Transverse colon (tissue), 3 donors: ENCODE measurements around the gene PON1.

ENCODE experiments used
- POLR2A ChIP-seq: fragments of 450-650 bp; IDR thresholded peaks from one replicate; pipeline ENCODE4 v1.6.1; 2016; ENCODE audit warnings: antibody characterized with exemption, mild to moderate bottlenecking, moderate library complexity
- TF ChIP-seq, protein P1 (sequence below), 5 experiments: fragments of 200-600 bp in 3 of 5; fragments of 450-650 bp in 2 of 5; sonication (generic) in 3 of 5; IDR thresholded peaks; 1 replicate in 2 of 5; 2 replicates in 3 of 5; pipeline ENCODE4 v1.5.1; 2016 to 2017; ENCODE audit warnings: antibody characterized with exemption in 5 of 5, inconsistent platforms in 3 of 5, mild to moderate bottlenecking in 2 of 5, moderate library complexity in 1 of 5

GRCh38 chr7:95303013-95303905 is 21.1 kb downstream of the PON1 start:
- TF ChIP-seq, protein P1, sequence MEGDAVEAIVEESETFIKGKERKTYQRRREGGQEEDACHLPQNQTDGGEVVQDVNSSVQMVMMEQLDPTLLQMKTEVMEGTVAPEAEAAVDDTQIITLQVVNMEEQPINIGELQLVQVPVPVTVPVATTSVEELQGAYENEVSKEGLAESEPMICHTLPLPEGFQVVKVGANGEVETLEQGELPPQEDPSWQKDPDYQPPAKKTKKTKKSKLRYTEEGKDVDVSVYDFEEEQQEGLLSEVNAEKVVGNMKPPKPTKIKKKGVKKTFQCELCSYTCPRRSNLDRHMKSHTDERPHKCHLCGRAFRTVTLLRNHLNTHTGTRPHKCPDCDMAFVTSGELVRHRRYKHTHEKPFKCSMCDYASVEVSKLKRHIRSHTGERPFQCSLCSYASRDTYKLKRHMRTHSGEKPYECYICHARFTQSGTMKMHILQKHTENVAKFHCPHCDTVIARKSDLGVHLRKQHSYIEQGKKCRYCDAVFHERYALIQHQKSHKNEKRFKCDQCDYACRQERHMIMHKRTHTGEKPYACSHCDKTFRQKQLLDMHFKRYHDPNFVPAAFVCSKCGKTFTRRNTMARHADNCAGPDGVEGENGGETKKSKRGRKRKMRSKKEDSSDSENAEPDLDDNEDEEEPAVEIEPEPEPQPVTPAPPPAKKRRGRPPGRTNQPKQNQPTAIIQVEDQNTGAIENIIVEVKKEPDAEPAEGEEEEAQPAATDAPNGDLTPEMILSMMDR (IDR thresholded peaks at IDR 0.05): no peak
- TF ChIP-seq POLR2A: no peak
